Caco-2 (cell line): ENCODE measurements around the gene PKD1. TPM values are rescaled to one million over a fixed set of nuclear protein-coding genes. Genes with fewer than 3 reads are reported as not detected.

Source experiments
- BruUV-seq: library from RNA; stranded (reverse); fragments of 400-500 nt; replicated peaks from 2 replicates; lab custom pipeline; 2021; lab: Mats Ljungman, UMichigan
- CTCF ChIA-PET: fragments of 300-600 bp; sonication (Branson Sonifier 250); formaldehyde crosslinking; loops from one replicate; lab custom pipeline; 2022; ENCODE audit warnings: antibody characterized with exemption; lab: Charles Lee
- POLR2A ChIA-PET: fragments of 300-600 bp; sonication (Branson Sonifier 250); formaldehyde crosslinking; loops from one replicate; lab custom pipeline; 2022; ENCODE audit warnings: antibody characterized with exemption; lab: Charles Lee
- DNase-seq, 2 experiments: peaks; one replicate each; pipeline versions ENCODE4 v3.0.0 to v3.0.0-alpha.2; 2020 to 2022
- H3K27me3 ChIP-seq: replicated peaks from 2 replicates; pipeline ENCODE4 v1.6.0; 2011; ENCODE audit warnings: low read length; ENCODE audit not compliant: control insufficient read depth, insufficient read depth
- H3K36me3 ChIP-seq: 2 replicates; pipeline ENCODE4 v1.5.1; 2011; ENCODE audit warnings: low read length; ENCODE audit not compliant: control insufficient read depth, insufficient read depth
- H3K4me1 ChIP-seq: fragments of 250-450 bp; sonication (Bioruptor Pico); 2 replicates; pipeline ENCODE4 v1.5.1; 2020; ENCODE audit warnings: mild to moderate bottlenecking
- H3K4me3 ChIP-seq: 2 replicates; pipeline ENCODE4 v1.5.1; 2011; ENCODE audit warnings: low read depth, mild to moderate bottlenecking, control low read depth, low read length
- H3K9me3 ChIP-seq: fragments of 250-450 bp; sonication (Bioruptor Pico); 2 replicates; pipeline ENCODE4 v1.5.1; 2020; ENCODE audit warnings: mild to moderate bottlenecking, moderate library complexity
- H3K27ac Mint-ChIP-seq: one replicate; pipeline ENCODE4 v1.8.0; 2022; ENCODE audit warnings: mixed read lengths; ENCODE audit not compliant: unreplicated experiment
- H3K27me3 Mint-ChIP-seq: one replicate; pipeline ENCODE4 v1.8.0; 2022; ENCODE audit warnings: mixed read lengths; ENCODE audit not compliant: insufficient read depth, unreplicated experiment
- H3K36me3 Mint-ChIP-seq: one replicate; pipeline ENCODE4 v1.8.0; 2022; ENCODE audit warnings: mild to moderate bottlenecking, mixed read lengths; ENCODE audit not compliant: insufficient read depth, unreplicated experiment
- H3K4me1 Mint-ChIP-seq: one replicate; pipeline ENCODE4 v1.8.0; 2022; ENCODE audit warnings: low read depth, mixed read lengths; ENCODE audit not compliant: unreplicated experiment
- H3K4me3 Mint-ChIP-seq: one replicate; pipeline ENCODE4 v1.8.0; 2022; ENCODE audit warnings: mild to moderate bottlenecking, moderate library complexity, mixed read lengths; ENCODE audit not compliant: unreplicated experiment
- H3K9me3 Mint-ChIP-seq: one replicate; pipeline ENCODE4 v1.8.0; 2022; ENCODE audit warnings: mixed read lengths; ENCODE audit not compliant: unreplicated experiment
- intact Hi-C: fragments of 100-400 bp; cut with micrococcal nuclease; formaldehyde crosslinking; loops from one replicate; pipeline ENCODE4 v1.10.0; 2022; ENCODE audit not compliant: unreplicated experiment
- total RNA-seq: library from RNA; stranded (reverse); gene quantifications from 2 replicates; pipeline ENCODE4 v1.2.3, GENCODE V29; 2022
- TF ChIP-seq, protein P1 (sequence below), 2 experiments: fragments of 200-600 bp in 1 of 2; IDR thresholded peaks; 1 replicate in 1 of 2; 2 replicates in 1 of 2; pipeline versions ENCODE4 v1.5.1 to v1.8.0; 2011 to 2022; ENCODE audit warnings: antibody characterized with exemption in 1 of 2, control low read depth in 1 of 2, inconsistent platforms in 1 of 2, low read depth in 1 of 2, low read length in 1 of 2, mild to moderate bottlenecking in 1 of 2, moderate library complexity in 1 of 2; ENCODE audit not compliant: insufficient read depth in 1 of 2, severe bottlenecking in 1 of 2, unreplicated experiment in 1 of 2

The PKD1 gene
- total RNA-seq, 1 experiment from 2014 or later: 70.5 TPM

GRCh38 chr16:2171601-2172178 is 36.0 kb upstream of the PKD1 start:
- Mint-ChIP-seq H3K27me3 (no peaks in the 10 kb centered on the region), H3K4me3 (no peak overlapping the region), H3K4me1 (no peaks in the 10 kb centered on the region), H3K27ac (no peak overlapping the region), H3K9me3 (no peaks in the 10 kb centered on the region), H3K36me3 (peaks cover 47% of the 10 kb centered on the region)
- POLR2A ChIA-PET: no interaction called here
- intact Hi-C loops: no loop called here
- H3K9me3 ChIP-seq: no peaks in the 10 kb centered on the region
- BruUV-seq: no TSS peak
- no peaks in the 10 kb centered on the region for H3K4me1 ChIP-seq
- CTCF ChIA-PET: no interaction called here
- no peak for DNase-seq
- TF ChIP-seq, protein P1, sequence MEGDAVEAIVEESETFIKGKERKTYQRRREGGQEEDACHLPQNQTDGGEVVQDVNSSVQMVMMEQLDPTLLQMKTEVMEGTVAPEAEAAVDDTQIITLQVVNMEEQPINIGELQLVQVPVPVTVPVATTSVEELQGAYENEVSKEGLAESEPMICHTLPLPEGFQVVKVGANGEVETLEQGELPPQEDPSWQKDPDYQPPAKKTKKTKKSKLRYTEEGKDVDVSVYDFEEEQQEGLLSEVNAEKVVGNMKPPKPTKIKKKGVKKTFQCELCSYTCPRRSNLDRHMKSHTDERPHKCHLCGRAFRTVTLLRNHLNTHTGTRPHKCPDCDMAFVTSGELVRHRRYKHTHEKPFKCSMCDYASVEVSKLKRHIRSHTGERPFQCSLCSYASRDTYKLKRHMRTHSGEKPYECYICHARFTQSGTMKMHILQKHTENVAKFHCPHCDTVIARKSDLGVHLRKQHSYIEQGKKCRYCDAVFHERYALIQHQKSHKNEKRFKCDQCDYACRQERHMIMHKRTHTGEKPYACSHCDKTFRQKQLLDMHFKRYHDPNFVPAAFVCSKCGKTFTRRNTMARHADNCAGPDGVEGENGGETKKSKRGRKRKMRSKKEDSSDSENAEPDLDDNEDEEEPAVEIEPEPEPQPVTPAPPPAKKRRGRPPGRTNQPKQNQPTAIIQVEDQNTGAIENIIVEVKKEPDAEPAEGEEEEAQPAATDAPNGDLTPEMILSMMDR (IDR thresholded peaks at IDR 0.05; ENCODE audit: insufficient read depth in 1 of 2, low read depth in 1 of 2, low read length in 1 of 2, severe bottlenecking in 1 of 2, unreplicated experiment in 1 of 2): no peak
- H3K36me3 ChIP-seq: no peaks in the 10 kb centered on the region; the same call in none of the 2 replicates
- no peaks in the 10 kb centered on the region for H3K27me3 ChIP-seq
- H3K4me3 ChIP-seq: no peak overlapping the region

- no peaks in the 10 kb centered on the region for H3K27me3 ChIP-seq
- DNase-seq: no peak
- POLR2A ChIA-PET: no interaction called here
- no peaks in the 10 kb centered on the region for H3K4me1 ChIP-seq
- no peak overlapping the region for H3K27ac Mint-ChIP-seq
- H3K4me1 Mint-ChIP-seq: no peaks in the 10 kb centered on the region
- TF ChIP-seq, protein P1 (IDR thresholded peaks at IDR 0.05; ENCODE audit: insufficient read depth in 1 of 2, low read depth in 1 of 2, low read length in 1 of 2, severe bottlenecking in 1 of 2, unreplicated experiment in 1 of 2): no peak
- BruUV-seq: no TSS peak
- H3K27me3 Mint-ChIP-seq: no peaks in the 10 kb centered on the region
- H3K4me3 Mint-ChIP-seq: no peak overlapping the region
- H3K9me3 Mint-ChIP-seq: no peaks in the 10 kb centered on the region
- H3K4me3 ChIP-seq: no peak overlapping the region
- H3K36me3 Mint-ChIP-seq: peaks cover 45% of the 10 kb centered on the region
- CTCF ChIA-PET: no interaction called here
- intact Hi-C loops: no loop called here
- no peaks in the 10 kb centered on the region; the same call in 1 of the 2 replicates for H3K36me3 ChIP-seq
- H3K9me3 ChIP-seq: no peaks in the 10 kb centered on the region
Observed at GRCh38 chr16:2170587-2171435, 35.1 kb upstream of the PKD1 start.

DNA sequence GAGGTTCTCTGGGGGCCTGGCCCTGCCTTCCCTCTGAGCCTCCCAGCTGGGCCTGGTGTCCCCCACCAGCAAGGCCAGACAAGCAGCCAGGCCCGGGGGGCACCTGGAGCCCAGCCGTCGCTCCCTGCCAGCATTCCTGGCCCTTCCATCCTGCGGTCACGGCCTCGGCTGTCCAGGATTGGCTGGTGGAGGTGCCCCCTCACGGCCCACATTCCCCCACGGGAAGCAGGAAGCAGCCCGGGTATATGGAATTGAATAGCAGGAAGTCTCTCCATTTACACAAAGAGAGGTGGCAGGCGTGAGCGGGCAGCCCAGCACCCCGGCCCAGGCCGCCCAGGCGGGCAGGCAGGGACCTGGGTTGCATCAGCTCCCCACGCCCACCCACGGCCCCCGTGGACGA is 34.4 kb upstream of the PKD1 start:
- H3K4me3 ChIP-seq: no peak overlapping the region
- Mint-ChIP-seq H3K4me3 (no peak overlapping the region), H3K9me3 (no peaks in the 10 kb centered on the region), H3K27me3 (no peaks in the 10 kb centered on the region), H3K4me1 (no peaks in the 10 kb centered on the region), H3K27ac (no peak overlapping the region), H3K36me3 (peaks cover 41% of the 10 kb centered on the region)
- TF ChIP-seq, protein P1 (IDR thresholded peaks at IDR 0.05; ENCODE audit: insufficient read depth in 1 of 2, low read depth in 1 of 2, low read length in 1 of 2, severe bottlenecking in 1 of 2, unreplicated experiment in 1 of 2): no peak
- intact Hi-C loops: no loop called here
- no peak for DNase-seq
- no peaks in the 10 kb centered on the region for H3K27me3 ChIP-seq
- H3K4me1 ChIP-seq: no peaks in the 10 kb centered on the region
- peaks cover 1% of the 10 kb centered on the region; the same call in 1 of the 2 replicates for H3K36me3 ChIP-seq
- no peaks in the 10 kb centered on the region for H3K9me3 ChIP-seq
- ChIA-PET POLR2A (no interaction called here), CTCF (no interaction called here)
- BruUV-seq: no TSS peak
